ENCODE results near the gene APOD.

The APOD gene

GRCh38 chr3:195578565-195578964 lies 5.2 kb downstream of the APOD start:
- POLR2A ChIA-PET = no interaction called here
- H3K9me3 ChIP-seq (ENCODE audit: control insufficient read depth, insufficient read depth, low read depth, low read length) = no peaks in the 10 kb centered on the region

GRCh38 chr3:195577645-195578177 lies 6.0 kb downstream of the APOD start:
- Histone ChIP-seq H3K36me3 (ENCODE audit: control insufficient read depth in 2 of 2, insufficient read depth in 1 of 2, low read length in 2 of 2) (no peaks in the 10 kb centered on the region), H3K9me3 (ENCODE audit: control insufficient read depth, insufficient read depth, low read depth, low read length) (no peaks in the 10 kb centered on the region), H3K27ac (ENCODE audit: extremely low read depth, low read depth, low read length) (no peak overlapping the region), H3K4me3 (ENCODE audit: low read depth, low read length) (no peak overlapping the region), H3K4me1 (ENCODE audit: control insufficient read depth, insufficient read depth, low read length) (no peaks in the 10 kb centered on the region)
- POLR2A ChIA-PET = no interaction called here
- CTCF ChIA-PET = interaction anchor here (0.5 to 0.6 kb wide), 2 partner anchors 43 to 553 kb away, joined by 3 to 4 read pairs; no protein-coding TSS in a partner anchor
- TF ChIP-seq ZNF571 (tag by site-specific recombination; IDR thresholded peaks at IDR 0.05) = no peak
- no peak for TF ChIP-seq WT1 (tag by site-specific recombination; IDR thresholded peaks at IDR 0.05)
- 0 out of 2 replicates have a peak, but pooled peaks have one; percentile 43 for TF ChIP-seq PRDM1 (tag by site-specific recombination; IDR thresholded peaks at IDR 0.05)

More at GRCh38 chr3:195578565-195578964, 5.2 kb downstream of the APOD start:
- CTCF ChIA-PET = interaction anchor here (0.6 to 1.2 kb wide), 2 partner anchors 11 to 22 kb away, joined by 3 read pairs; no protein-coding TSS in a partner anchor
- H3K27ac ChIP-seq (ENCODE audit: extremely low read depth, low read depth, low read length) = no peak overlapping the region
- TF ChIP-seq SP3 (tag by site-specific recombination; IDR thresholded peaks at IDR 0.05) (no peak), ZNF791 (tag by site-specific recombination; IDR thresholded peaks at IDR 0.05) (no peak), ZNF26 (tag by site-specific recombination; IDR thresholded peaks at IDR 0.05) (no peak), ZNF112 (tag by site-specific recombination; IDR thresholded peaks at IDR 0.05) (no peak), ZNF19 (tag by site-specific recombination; IDR thresholded peaks at IDR 0.05; ENCODE audit: low read depth) (no peak), ZNF157 (tag by site-specific recombination; IDR thresholded peaks at IDR 0.05) (no peak), ZNF571 (tag by site-specific recombination; IDR thresholded peaks at IDR 0.05) (no peak), SP2 (tag by site-specific recombination; IDR thresholded peaks at IDR 0.05) (no peak), ZNF677 (tag by site-specific recombination; IDR thresholded peaks at IDR 0.05) (no peak), ZNF23 (tag by site-specific recombination; IDR thresholded peaks at IDR 0.05; ENCODE audit: borderline replicate concordance) (no peak), ZNF48 (tag by site-specific recombination; IDR thresholded peaks at IDR 0.05) (no peak), ZNF248 (tag by site-specific recombination; IDR thresholded peaks at IDR 0.05) (no peak), ZNF37A (tag by site-specific recombination; IDR thresholded peaks at IDR 0.05) (no peak), ZNF391 (tag by site-specific recombination; IDR thresholded peaks at IDR 0.05; ENCODE audit: borderline replicate concordance, low read depth) (no peak), ZBTB7A (tag by site-specific recombination; IDR thresholded peaks at IDR 0.05; ENCODE audit: low read depth) (no peak), EGR2 (tag by site-specific recombination; IDR thresholded peaks at IDR 0.05; ENCODE audit: low read depth) (no peak), ZSCAN5A (tag by site-specific recombination; IDR thresholded peaks at IDR 0.05) (no peak), ZNF514 (tag by site-specific recombination; IDR thresholded peaks at IDR 0.05) (no peak)
- H3K4me3 ChIP-seq (ENCODE audit: low read depth, low read length) = no peak overlapping the region
- H3K36me3 ChIP-seq (ENCODE audit: control insufficient read depth in 2 of 2, insufficient read depth in 1 of 2, low read length in 2 of 2) = no peaks in the 10 kb centered on the region
- 0 out of 2 replicates have a peak, but pooled peaks cover 2% of the 10 kb centered on the region for H3K4me1 ChIP-seq (ENCODE audit: control insufficient read depth, insufficient read depth, low read length)

Data from HEK293 (cell line).